HL-60 (cell line): ENCODE measurements around the gene GEMIN4.

Source experiments
- DNase-seq, 2 experiments: peaks; one replicate each; pipeline ENCODE4 v3.0.0-alpha.2; 2010 to 2020; ENCODE audit warnings: low read depth in 1 of 2, low spot score in 1 of 2
- H3K27ac ChIP-seq: fragments of 250-450 bp; sonication (Bioruptor Pico); replicated peaks from 2 replicates; pipeline ENCODE4 v1.5.1; 2020; ENCODE audit warnings: mild to moderate bottlenecking, moderate library complexity
- H3K27me3 ChIP-seq: fragments of 250-450 bp; sonication (Bioruptor Pico); 2 replicates; pipeline ENCODE4 v1.5.1; 2021; ENCODE audit warnings: mild to moderate bottlenecking, moderate library complexity; ENCODE audit not compliant: insufficient read depth, poor library complexity, severe bottlenecking
- H3K4me3 ChIP-seq: replicated peaks from 2 replicates; pipeline ENCODE4 v1.5.1; 2011; ENCODE audit warnings: mild to moderate bottlenecking, control low read depth, low read length; ENCODE audit not compliant: insufficient read depth
- CTCF ChIP-seq: IDR thresholded peaks from one replicate; pipeline ENCODE4 v1.5.1; 2011; ENCODE audit warnings: low read length, control low read depth, inconsistent platforms; ENCODE audit not compliant: insufficient read depth
- GABPA ChIP-seq: IDR thresholded peaks from 2 replicates; pipeline ENCODE4 v1.6.1; 2012; ENCODE audit warnings: low read depth
- POLR2AphosphoS5 ChIP-seq: IDR thresholded peaks from 2 replicates; pipeline ENCODE4 v1.6.1; 2012; ENCODE audit warnings: low read depth
- REST ChIP-seq: IDR thresholded peaks from 2 replicates; pipeline ENCODE4 v1.6.1; 2012; ENCODE audit warnings: low read depth; ENCODE audit not compliant: insufficient replicate concordance
- SPI1 ChIP-seq: IDR thresholded peaks from 2 replicates; pipeline ENCODE4 v1.6.1; 2012; ENCODE audit warnings: low read depth, mild to moderate bottlenecking, borderline replicate concordance

Gene GEMIN4

GRCh38 chr17:746783-747629, 5.1 kb downstream of the GEMIN4 start:
- Histone ChIP-seq H3K27me3 (no peaks in the 10 kb centered on the region), H3K27ac (no peak overlapping the region), H3K4me3 (no peak overlapping the region)
- DNase-seq, result no peak
- TF ChIP-seq POLR2AphosphoS5 (no peak), CTCF (no peak), REST (no peak), SPI1 (no peak), GABPA (no peak)

GRCh38 chr17:746181-746580, 5.9 kb downstream of the GEMIN4 start:
- H3K27me3 ChIP-seq, result no peaks in the 10 kb centered on the region
- H3K27ac ChIP-seq, result no peak overlapping the region
- no peak for TF ChIP-seq GABPA
- no peak for TF ChIP-seq SPI1
- TF ChIP-seq REST, result no peak
- TF ChIP-seq POLR2AphosphoS5, result no peak
- TF ChIP-seq CTCF, result no peak
- no peak overlapping the region for H3K4me3 ChIP-seq
- no peak for DNase-seq

- TF ChIP-seq POLR2AphosphoS5 (no peak), REST (no peak), GABPA (no peak), SPI1 (no peak), CTCF (no peak)
- no peaks in the 10 kb centered on the region for H3K27me3 ChIP-seq
- no peak for DNase-seq
- no peak overlapping the region for H3K27ac ChIP-seq
- H3K4me3 ChIP-seq, result no peak overlapping the region
These were observed 6.7 kb downstream of the GEMIN4 start for GRCh38 chr17:745406-745805.
